ENCODE data around the gene MROH9. TPM values are rescaled to one million over a fixed set of nuclear protein-coding genes. Genes with fewer than 3 reads are reported as not detected.

The MROH9 gene
- total and polyA plus RNA-seq, 11 donors = not detected

- TF ChIP-seq POLR2A (IDR thresholded peaks at IDR 0.05) (no peak), CTCF (IDR thresholded peaks at IDR 0.05) (no peak)
- Histone ChIP-seq H3K27me3 (no peaks in the 10 kb centered on the region), H3K9me3 (no peaks in the 10 kb centered on the region), H3K36me3 (no peaks in the 10 kb centered on the region), H3K4me3 (no peak overlapping the region), H3K4me1 (peaks cover 0 to 9% (median 1%) of the 10 kb centered on the region in 12 donors), H3K27ac (no peak overlapping the region)
- intact Hi-C loops (cut with DNase I) = loop anchor here in 1 of 10 donors (5.0 kb wide), 1 partner anchor 98 kb away; no protein-coding TSS in a partner anchor
- no peak for DNase-seq
- 56 to 71% (median 67%) methylated on average over 1 of the region's 1 CpG for WGBS, 4 donors
- no peak for ATAC-seq
Measured at GRCh38 chr1:171103862-171104261, 168.5 kb downstream of the MROH9 start.

GRCh38 chr1:171107262-171107940, 172.1 kb downstream of the MROH9 start:
- Histone ChIP-seq H3K36me3 (no peaks in the 10 kb centered on the region), H3K27me3 (no peaks in the 10 kb centered on the region), H3K9me3 (no peaks in the 10 kb centered on the region), H3K4me1 (peaks cover 0 to 29% (median 5%) of the 10 kb centered on the region in 12 donors), H3K4me3 (no peak overlapping the region), H3K27ac (peak overlapping the region in 4 of 12 donors; percentile 16 to 63 (median 26))
- intact Hi-C loops (cut with DNase I) = loop anchor here in 3 of 10 donors (5.0 kb wide), 3 partner anchors 35 to 80 kb away; partner anchors contain the start of gene FMO2 (in 1 of the 3)
- DNase-seq = no peak
- ATAC-seq = peak in 2 of 4 donors; percentile 43 to 58
- 57 to 83% (median 63%) methylated on average over 3 of the region's 3 CpGs for WGBS, 4 donors
- TF ChIP-seq POLR2A (IDR thresholded peaks at IDR 0.05) (no peak), CTCF (IDR thresholded peaks at IDR 0.05) (peak in 9 of 12 donors; percentile 6 to 52 (median 38))

- H3K9me3 ChIP-seq = no peaks in the 10 kb centered on the region
- peak overlapping the region in 4 of 12 donors; percentile 16 to 63 (median 26) for H3K27ac ChIP-seq
- no peaks in the 10 kb centered on the region for H3K27me3 ChIP-seq
- H3K4me3 ChIP-seq = no peak overlapping the region
- ATAC-seq (no peak), DNase-seq (no peak)
- WGBS, 4 donors = 86 to 90% (median 88%) methylated on average over 8 of the region's 8 CpGs
- no peaks in the 10 kb centered on the region for H3K36me3 ChIP-seq
- no peak for TF ChIP-seq POLR2A (IDR thresholded peaks at IDR 0.05)
- no peak for TF ChIP-seq CTCF (IDR thresholded peaks at IDR 0.05)
- H3K4me1 ChIP-seq = peaks cover 0 to 33% (median 5%) of the 10 kb centered on the region in 12 donors
- intact Hi-C loops (cut with DNase I) = loop anchor here in 3 of 10 donors (5.0 kb wide), 3 partner anchors 34 to 79 kb away; partner anchors contain the start of gene FMO2 (in 1 of the 3)
Measured at GRCh38 chr1:171107969-171108368, 172.6 kb downstream of the MROH9 start.

GRCh38 chr1:171109966-171110365, 174.6 kb downstream of the MROH9 start:
- Histone ChIP-seq H3K27me3 (no peaks in the 10 kb centered on the region), H3K4me1 (peaks cover 0 to 33% (median 5%) of the 10 kb centered on the region in 12 donors), H3K36me3 (no peaks in the 10 kb centered on the region), H3K4me3 (no peak overlapping the region), H3K9me3 (no peaks in the 10 kb centered on the region), H3K27ac (peak overlapping the region in 11 of 12 donors; percentile 19 to 80 (median 58))
- 81 to 90% (median 85%) methylated on average over 7 of the region's 7 CpGs for WGBS, 4 donors
- ATAC-seq = no peak
- intact Hi-C loops (cut with DNase I) = loop anchor here in 4 of 10 donors (2.0 to 5.0 kb wide), 4 partner anchors 31 to 77 kb away; partner anchors contain the start of gene FMO2 (in 1 of the 4)
- DNase-seq = no peak
- no peak for TF ChIP-seq CTCF (IDR thresholded peaks at IDR 0.05)
- TF ChIP-seq POLR2A (IDR thresholded peaks at IDR 0.05) = no peak
